ENCODE data around the gene HAPLN1. TPM values are rescaled to one million over a fixed set of nuclear protein-coding genes. Genes with fewer than 3 reads are reported as not detected.

HAPLN1 gene
- total RNA-seq, 2 donors from 2014 or later: not detected

GRCh38 chr5:83724001-83724400 is 3.3 kb upstream of the HAPLN1 start:
- Mint-ChIP-seq H3K9me3 (no peaks in the 10 kb centered on the region), H3K27ac (no peak overlapping the region), H3K36me3 (peaks cover 0 to 6% of the 10 kb centered on the region in 2 donors)
- DNase-seq (ENCODE audit: low spot score in 2 of 2) (no peak), ATAC-seq (no peak)

- ATAC-seq (no peak), DNase-seq (ENCODE audit: low spot score in 2 of 2) (no peak)
- no peak overlapping the region for H3K27ac Mint-ChIP-seq
- no peaks in the 10 kb centered on the region for H3K9me3 Mint-ChIP-seq
- H3K36me3 Mint-ChIP-seq: peaks cover 0 to 6% of the 10 kb centered on the region in 2 donors
Measured at GRCh38 chr5:83723031-83723430, 2.4 kb upstream of the HAPLN1 start.

GRCh38 chr5:83721953-83722901 is 1.6 kb upstream of the HAPLN1 start:
- H3K9me3 Mint-ChIP-seq: no peaks in the 10 kb centered on the region
- ATAC-seq (peak in 1 of 2 donors; percentile 71), DNase-seq (ENCODE audit: low spot score in 2 of 2) (peak in 1 of 2 donors; percentile 14)
- H3K27ac Mint-ChIP-seq: no peak overlapping the region
- peaks cover 0 to 6% of the 10 kb centered on the region in 2 donors for H3K36me3 Mint-ChIP-seq

GRCh38 chr5:83718936-83719495 is 1.6 kb downstream of the HAPLN1 start:
- ATAC-seq: no peak
- DNase-seq (ENCODE audit: low spot score in 2 of 2): no peak
- no peak overlapping the region for H3K27ac Mint-ChIP-seq
- peaks cover 0 to 6% of the 10 kb centered on the region in 2 donors for H3K36me3 Mint-ChIP-seq
- no peaks in the 10 kb centered on the region for H3K9me3 Mint-ChIP-seq

GRCh38 chr5:83718195-83718825 is 2.3 kb downstream of the HAPLN1 start:
- DNase-seq (ENCODE audit: low spot score in 2 of 2) (peak in 1 of 2 donors; percentile 7), ATAC-seq (peak in 1 of 2 donors; percentile 76)
- Mint-ChIP-seq H3K27ac (no peak overlapping the region), H3K36me3 (peaks cover 0 to 6% of the 10 kb centered on the region in 2 donors), H3K9me3 (no peaks in the 10 kb centered on the region)

- Mint-ChIP-seq H3K36me3 (no peaks in the 10 kb centered on the region), H3K9me3 (no peaks in the 10 kb centered on the region), H3K27ac (no peak overlapping the region)
- ATAC-seq (no peak), DNase-seq (ENCODE audit: low spot score in 2 of 2) (no peak)
Measured at GRCh38 chr5:83715236-83716065, 5.2 kb downstream of the HAPLN1 start.

- H3K27ac Mint-ChIP-seq: no peak overlapping the region
- no peaks in the 10 kb centered on the region for H3K9me3 Mint-ChIP-seq
- H3K36me3 Mint-ChIP-seq: no peaks in the 10 kb centered on the region
- no peak for DNase-seq (ENCODE audit: low spot score in 2 of 2)
- ATAC-seq: no peak
Measured at GRCh38 chr5:83714810-83715209, 5.8 kb downstream of the HAPLN1 start.

GRCh38 chr5:83711982-83712601 is 8.6 kb downstream of the HAPLN1 start:
- ATAC-seq (no peak), DNase-seq (ENCODE audit: low spot score in 2 of 2) (peak in 1 of 2 donors; percentile 42)
- Mint-ChIP-seq H3K36me3 (no peaks in the 10 kb centered on the region), H3K27ac (no peak overlapping the region), H3K9me3 (no peaks in the 10 kb centered on the region)

GRCh38 chr5:83709973-83710372 is 10.7 kb downstream of the HAPLN1 start:
- DNase-seq (ENCODE audit: low spot score in 2 of 2) (no peak), ATAC-seq (no peak)
- no peaks in the 10 kb centered on the region for H3K9me3 Mint-ChIP-seq
- peaks cover 0 to under 1% of the 10 kb centered on the region in 2 donors for H3K36me3 Mint-ChIP-seq
- H3K27ac Mint-ChIP-seq: no peak overlapping the region

GRCh38 chr5:83708170-83708569 is 12.5 kb downstream of the HAPLN1 start:
- H3K36me3 Mint-ChIP-seq: peaks cover 0 to 10% of the 10 kb centered on the region in 2 donors
- no peak overlapping the region for H3K27ac Mint-ChIP-seq
- ATAC-seq: no peak
- no peak for DNase-seq (ENCODE audit: low spot score in 2 of 2)
- H3K9me3 Mint-ChIP-seq: peaks cover 7 to 8% of the 10 kb centered on the region in 2 donors

GRCh38 chr5:83703059-83703458 is 17.6 kb downstream of the HAPLN1 start:
- Mint-ChIP-seq H3K9me3 (peaks cover 7 to 8% of the 10 kb centered on the region in 2 donors), H3K36me3 (peaks cover 0 to 10% of the 10 kb centered on the region in 2 donors), H3K27ac (no peak overlapping the region)
- DNase-seq (ENCODE audit: low spot score in 2 of 2): no peak
- no peak for ATAC-seq

- H3K9me3 Mint-ChIP-seq: peaks cover 7 to 8% of the 10 kb centered on the region in 2 donors
- no peak for ATAC-seq
- H3K36me3 Mint-ChIP-seq: peaks cover 0 to 10% of the 10 kb centered on the region in 2 donors
- H3K27ac Mint-ChIP-seq: no peak overlapping the region
- no peak for DNase-seq (ENCODE audit: low spot score in 2 of 2)
Measured at GRCh38 chr5:83701886-83702285, 18.8 kb downstream of the HAPLN1 start.

- H3K36me3 Mint-ChIP-seq: no peaks in the 10 kb centered on the region
- ATAC-seq: no peak
- H3K9me3 Mint-ChIP-seq: peaks cover 0 to 4% of the 10 kb centered on the region in 2 donors
- DNase-seq (ENCODE audit: low spot score in 2 of 2): no peak
- no peak overlapping the region for H3K27ac Mint-ChIP-seq
Measured at GRCh38 chr5:83689881-83690280, 30.8 kb downstream of the HAPLN1 start.

- Mint-ChIP-seq H3K27ac (no peak overlapping the region), H3K9me3 (peaks cover 0 to 4% of the 10 kb centered on the region in 2 donors), H3K36me3 (no peaks in the 10 kb centered on the region)
- ATAC-seq: no peak
- DNase-seq (ENCODE audit: low spot score in 2 of 2): no peak
Measured at GRCh38 chr5:83688281-83688680, 32.4 kb downstream of the HAPLN1 start.

- DNase-seq (ENCODE audit: low spot score in 2 of 2) (no peak), ATAC-seq (no peak)
- Mint-ChIP-seq H3K36me3 (no peaks in the 10 kb centered on the region), H3K9me3 (peaks cover 0 to 4% of the 10 kb centered on the region in 2 donors), H3K27ac (no peak overlapping the region)
Measured at GRCh38 chr5:83687124-83687619, 33.5 kb downstream of the HAPLN1 start.

GRCh38 chr5:83686251-83686650 is 34.4 kb downstream of the HAPLN1 start:
- no peak overlapping the region for H3K27ac Mint-ChIP-seq
- DNase-seq (ENCODE audit: low spot score in 2 of 2) (no peak), ATAC-seq (no peak)
- no peaks in the 10 kb centered on the region for H3K9me3 Mint-ChIP-seq
- H3K36me3 Mint-ChIP-seq: no peaks in the 10 kb centered on the region
